ENCODE data around the gene RGS13.
"Not testable (repeated sequence)": the region's sequence is repeated elsewhere in the genome, so short reads cannot be mapped to it uniquely, and the experiment has no call there.

Gene RGS13

GRCh38 chr1:192669174-192669573, 33.2 kb downstream of the RGS13 start:
- DNase-seq (ENCODE audit: extremely low read depth in 1 of 2, low read depth in 1 of 2), result no peak

- DNase-seq (ENCODE audit: extremely low read depth in 1 of 2, low read depth in 1 of 2), result no peak
Measured at GRCh38 chr1:192675716-192676115, 39.8 kb downstream of the RGS13 start.

GRCh38 chr1:192678099-192678498, 42.2 kb downstream of the RGS13 start:
- no peak for DNase-seq (ENCODE audit: extremely low read depth in 1 of 2, low read depth in 1 of 2)

GRCh38 chr1:192682335-192682734, 46.4 kb downstream of the RGS13 start:
- no peak for DNase-seq (ENCODE audit: extremely low read depth in 1 of 2, low read depth in 1 of 2)

GRCh38 chr1:192683081-192683480, 47.1 kb downstream of the RGS13 start:
- DNase-seq (ENCODE audit: extremely low read depth in 1 of 2, low read depth in 1 of 2), result not testable (repeated sequence)

- no peak for DNase-seq (ENCODE audit: extremely low read depth in 1 of 2, low read depth in 1 of 2)
Measured at GRCh38 chr1:192689459-192689858, 53.5 kb downstream of the RGS13 start.

GRCh38 chr1:192691041-192691440, 55.1 kb downstream of the RGS13 start:
- no peak for DNase-seq (ENCODE audit: extremely low read depth in 1 of 2, low read depth in 1 of 2)

- no peak for DNase-seq (ENCODE audit: extremely low read depth in 1 of 2, low read depth in 1 of 2)
Measured at GRCh38 chr1:192696082-192696481, 60.1 kb downstream of the RGS13 start.

GRCh38 chr1:192697771-192698170, 61.8 kb downstream of the RGS13 start:
- no peak for DNase-seq (ENCODE audit: extremely low read depth in 1 of 2, low read depth in 1 of 2)

- no peak for DNase-seq (ENCODE audit: extremely low read depth in 1 of 2, low read depth in 1 of 2)
Measured at GRCh38 chr1:192698731-192699130, 62.8 kb downstream of the RGS13 start.

GRCh38 chr1:192700834-192701271, 64.9 kb downstream of the RGS13 start:
- DNase-seq (ENCODE audit: extremely low read depth in 1 of 2, low read depth in 1 of 2), result no peak

- DNase-seq (ENCODE audit: extremely low read depth in 1 of 2, low read depth in 1 of 2), result no peak
Measured at GRCh38 chr1:192702212-192702902, 66.4 kb downstream of the RGS13 start.

- DNase-seq (ENCODE audit: extremely low read depth in 1 of 2, low read depth in 1 of 2), result no peak
Measured at GRCh38 chr1:192703283-192704206, 67.6 kb downstream of the RGS13 start.

- no peak for DNase-seq (ENCODE audit: extremely low read depth in 1 of 2, low read depth in 1 of 2)
Measured at GRCh38 chr1:192705510-192705909, 69.6 kb downstream of the RGS13 start.

GRCh38 chr1:192706936-192707335, 71.0 kb downstream of the RGS13 start:
- no peak for DNase-seq (ENCODE audit: extremely low read depth in 1 of 2, low read depth in 1 of 2)

GRCh38 chr1:192707978-192708547, 72.1 kb downstream of the RGS13 start:
- DNase-seq (ENCODE audit: extremely low read depth in 1 of 2, low read depth in 1 of 2), result no peak

- DNase-seq (ENCODE audit: extremely low read depth in 1 of 2, low read depth in 1 of 2), result no peak
Measured at GRCh38 chr1:192709544-192709943, 73.6 kb downstream of the RGS13 start.
